ENCODE measurements around the gene ABCC5. TPM values are rescaled to one million over a fixed set of nuclear protein-coding genes. Genes with fewer than 3 reads are reported as not detected.

The ABCC5 gene
- polyA plus RNA-seq, 3 donors = 44.1 to 53.7 (median 48.7) TPM

Other genes with a start within 250 kb of the ABCC5 start
- gene MAP6D1, start 192.3 kb downstream of the ABCC5 start, polyA plus RNA-seq (ENCODE audit: insufficient read length in 3 of 3) = under 1 TPM; 0.52 to 0.65 (median 0.61) TPM
- 10 to 100 TPM; 59.5 to 67.2 (median 65.0) TPM for gene PARL, start 133.0 kb downstream of the ABCC5 start, polyA plus RNA-seq (ENCODE audit: insufficient read length in 3 of 3)
- not detected for gene HTR3D, start 13.9 kb upstream of the ABCC5 start, polyA plus RNA-seq (ENCODE audit: insufficient read length in 3 of 3)
- not detected for gene HTR3C, start 35.2 kb upstream of the ABCC5 start, polyA plus RNA-seq (ENCODE audit: insufficient read length in 3 of 3)
- not detected for gene HTR3E, start 79.2 kb upstream of the ABCC5 start, polyA plus RNA-seq (ENCODE audit: insufficient read length in 3 of 3)
- 10 to 100 TPM; 49.5 to 49.7 (median 49.5) TPM for gene EIF2B5, start 117.5 kb upstream of the ABCC5 start, polyA plus RNA-seq (ENCODE audit: insufficient read length in 3 of 3)
- 10 to 100 TPM; 59.8 to 69.3 (median 61.2) TPM for gene DVL3, start 137.5 kb upstream of the ABCC5 start, polyA plus RNA-seq (ENCODE audit: insufficient read length in 3 of 3)
- gene AP2M1, start 157.0 kb upstream of the ABCC5 start, polyA plus RNA-seq (ENCODE audit: insufficient read length in 3 of 3) = 100 to 1,000 TPM; 399 to 438 (median 427) TPM
- 10 to 100 TPM; 55.1 to 59.6 (median 56.2) TPM for gene ABCF3, start 168.3 kb upstream of the ABCC5 start, polyA plus RNA-seq (ENCODE audit: insufficient read length in 3 of 3)
- 1 to 10 TPM in 2 of 3 donors, under 1 TPM in 1; 0.92 to 1.3 (median 1.1) TPM for gene VWA5B2, start 211.7 kb upstream of the ABCC5 start, polyA plus RNA-seq (ENCODE audit: insufficient read length in 3 of 3)
- 10 to 100 TPM; 27.9 to 34.3 (median 30.8) TPM for gene ALG3, start 231.1 kb upstream of the ABCC5 start, polyA plus RNA-seq (ENCODE audit: insufficient read length in 3 of 3)
- 1 to 10 TPM; 2.0 to 3.0 (median 2.7) TPM for gene EEF1AKMT4, start 231.8 kb upstream of the ABCC5 start, polyA plus RNA-seq (ENCODE audit: insufficient read length in 3 of 3)
- gene CAMK2N2, start 243.7 kb upstream of the ABCC5 start, polyA plus RNA-seq (ENCODE audit: insufficient read length in 3 of 3) = not detected